GM19372 (cell line): ENCODE data around the gene SLC12A3.
"Not testable (repeated sequence)": the region's sequence is repeated elsewhere in the genome, so short reads cannot be mapped to it uniquely, and the experiment has no call there.

Experiments used
- ATAC-seq: cut with Tn5 transposase; IDR thresholded peaks from one replicate; pipeline ENCODE4 v1.9.1; 2021; ENCODE audit warnings: mild to moderate bottlenecking, low read depth, moderate library complexity; ENCODE audit not compliant: unreplicated experiment

The SLC12A3 gene

DNA sequence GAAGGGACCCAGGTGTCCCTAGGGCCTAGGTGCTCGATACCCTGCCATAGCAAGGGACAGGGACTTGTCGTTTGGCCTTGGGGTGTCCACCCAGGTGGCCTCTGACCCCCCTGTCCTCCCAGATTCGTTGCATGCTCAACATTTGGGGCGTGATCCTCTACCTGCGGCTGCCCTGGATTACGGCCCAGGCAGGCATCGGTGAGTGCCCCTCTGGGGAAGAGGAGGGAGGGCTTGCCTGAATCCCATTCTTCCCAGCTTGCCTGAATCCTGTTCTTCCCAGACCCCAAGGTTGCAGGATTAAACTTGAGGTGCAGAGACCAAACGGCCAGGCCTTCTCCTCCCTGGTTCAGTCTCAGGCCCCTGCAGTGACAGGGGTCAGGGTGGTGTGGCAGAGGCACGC, 3.2 kb downstream of the SLC12A3 start:
- ATAC-seq = no peak

DNA sequence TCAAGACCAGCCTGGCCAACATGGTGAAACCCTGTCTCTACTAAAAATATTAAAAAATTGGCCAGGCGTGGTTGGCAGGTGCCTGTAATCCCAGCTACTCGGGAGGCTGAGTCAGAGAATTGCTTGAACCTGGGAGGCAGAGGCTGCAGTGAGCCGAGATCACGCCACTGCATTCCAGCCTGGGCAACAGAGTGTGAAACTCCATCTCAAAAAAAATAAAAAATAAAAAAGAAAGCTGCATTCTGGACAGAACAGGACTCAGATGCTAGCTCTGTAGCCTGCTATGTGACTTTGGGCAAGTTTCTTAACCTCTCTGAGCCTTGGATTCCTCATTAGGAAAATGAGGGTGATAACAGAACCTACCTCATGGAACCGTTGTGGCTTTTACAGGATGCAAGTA, 3.8 kb downstream of the SLC12A3 start:
- not testable (repeated sequence) for ATAC-seq

DNA sequence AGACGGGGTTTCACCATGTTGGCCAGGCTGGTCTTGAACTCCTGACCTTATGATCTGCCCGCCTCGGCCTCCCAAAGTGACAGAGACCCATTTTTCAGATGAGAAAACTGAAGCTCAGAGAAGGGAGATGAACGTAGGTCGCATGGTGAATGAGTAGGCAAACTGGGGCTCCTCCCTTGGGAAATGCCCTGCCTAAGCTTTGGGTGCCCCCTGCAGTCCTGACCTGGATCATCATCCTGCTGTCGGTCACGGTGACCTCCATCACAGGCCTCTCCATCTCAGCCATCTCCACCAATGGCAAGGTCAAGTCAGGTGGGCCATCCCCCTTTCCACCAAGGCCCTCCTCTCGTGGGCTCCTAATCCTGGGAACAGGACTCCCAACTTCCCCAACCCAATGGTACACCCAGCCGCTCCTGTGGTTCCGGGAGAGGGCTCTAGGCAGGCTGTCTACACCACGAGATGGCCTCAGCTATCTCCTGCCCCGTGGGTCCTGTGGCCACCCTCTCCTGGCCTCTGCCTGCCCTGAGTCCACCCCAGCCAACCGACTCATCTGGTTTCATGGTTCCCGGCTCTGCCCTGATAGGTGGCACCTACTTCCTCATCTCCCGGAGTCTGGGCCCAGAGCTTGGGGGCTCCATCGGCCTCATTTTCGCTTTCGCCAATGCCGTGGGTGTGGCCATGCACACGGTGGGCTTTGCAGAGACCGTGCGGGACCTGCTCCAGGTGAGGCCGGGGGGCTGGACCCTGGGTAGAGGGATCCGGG, 4.7 kb downstream of the SLC12A3 start:
- no peak for ATAC-seq

DNA sequence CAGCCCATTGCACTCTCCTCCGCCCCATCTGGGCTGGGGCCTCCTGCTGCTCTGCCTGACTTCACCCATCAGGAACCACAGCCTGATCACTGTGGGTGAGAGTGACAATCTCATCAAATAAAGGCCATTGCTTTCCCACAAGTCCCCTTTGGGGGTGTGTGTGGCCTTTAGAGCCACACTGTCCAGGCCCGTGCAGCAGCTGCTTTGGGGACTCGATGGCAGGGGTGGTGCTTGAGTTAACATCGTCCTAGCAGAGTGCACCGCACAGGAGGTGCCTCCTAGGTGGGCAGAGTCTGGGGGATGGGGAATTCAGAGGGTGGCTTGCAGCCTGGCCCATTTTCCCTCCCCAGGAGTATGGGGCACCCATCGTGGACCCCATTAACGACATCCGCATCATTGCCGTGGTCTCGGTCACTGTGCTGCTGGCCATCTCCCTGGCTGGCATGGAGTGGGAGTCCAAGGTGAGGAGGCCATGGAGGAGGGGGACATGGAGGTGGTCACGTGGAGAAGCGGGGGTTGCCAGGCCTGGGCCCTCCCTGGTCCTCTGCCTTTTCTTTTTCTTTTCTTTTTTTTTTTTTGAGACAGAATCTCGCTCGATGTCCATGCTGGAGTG, 5.4 kb downstream of the SLC12A3 start:
- ATAC-seq = no peak

DNA sequence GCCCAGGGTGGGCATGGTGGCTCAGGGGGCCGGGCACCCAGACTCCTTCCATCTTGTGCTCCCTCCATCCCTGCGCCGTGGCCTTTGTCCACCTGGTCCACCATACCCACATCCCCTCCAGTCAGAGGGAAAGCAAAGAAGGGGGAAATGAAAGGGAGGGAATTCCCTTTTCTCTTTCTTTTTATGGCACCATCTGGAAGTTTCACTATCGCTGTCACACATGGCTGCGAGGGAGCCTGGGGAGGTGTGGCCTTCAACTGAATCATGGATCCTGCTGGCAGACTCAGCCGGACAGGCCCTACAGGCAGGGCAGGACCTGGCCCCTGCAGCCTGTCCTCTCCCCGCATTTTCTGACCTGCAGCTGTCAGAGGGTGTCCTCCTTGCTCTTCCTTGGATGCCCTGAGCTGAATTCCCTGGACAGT, 6.2 kb downstream of the SLC12A3 start:
- no peak for ATAC-seq

DNA sequence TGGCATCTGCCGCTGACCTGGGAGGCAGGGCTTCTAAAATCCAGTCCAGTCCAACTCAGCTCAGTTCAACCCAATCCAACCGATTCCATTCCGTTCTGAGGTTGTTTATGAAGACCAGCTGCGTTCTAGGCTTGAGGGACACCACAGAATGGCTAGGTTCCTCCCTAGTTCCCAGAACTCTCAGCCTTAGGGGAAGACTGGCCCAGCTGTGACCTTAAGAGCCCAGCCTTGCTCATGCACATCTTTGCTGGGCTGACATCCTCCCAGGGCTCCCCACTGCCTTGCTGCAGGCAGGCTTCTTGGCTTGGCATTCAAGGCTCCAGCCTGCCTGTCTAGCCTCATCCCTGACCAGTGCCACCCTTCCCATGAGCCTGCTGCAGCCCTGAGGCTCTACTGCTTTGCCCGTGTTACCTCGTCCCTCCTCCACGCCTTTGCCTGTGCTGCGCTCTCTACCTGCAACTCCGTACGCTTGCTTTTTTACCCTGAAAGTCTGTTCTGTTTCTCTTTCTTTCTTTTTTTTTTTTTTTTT, 7.9 kb downstream of the SLC12A3 start:
- ATAC-seq = no peak

DNA sequence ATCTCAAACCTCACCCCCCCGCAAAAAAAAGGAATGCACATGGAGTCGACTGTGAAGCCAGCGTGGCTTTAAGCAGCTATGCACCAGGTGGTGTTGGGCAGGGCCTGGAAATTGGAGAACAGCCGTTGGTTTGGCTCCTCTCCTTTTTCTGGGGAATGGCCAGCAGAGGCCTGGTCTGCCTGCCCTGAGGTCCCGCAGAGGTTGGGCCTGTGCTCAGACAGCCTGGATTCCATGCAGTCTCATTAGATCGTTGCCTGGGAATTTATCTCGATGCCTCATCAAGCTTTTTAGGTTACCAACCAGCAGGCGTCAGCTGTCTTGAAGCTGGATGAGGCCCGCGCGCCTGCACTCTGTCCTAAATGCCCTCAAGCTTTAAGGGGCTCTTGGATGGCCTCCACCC, 9.8 kb downstream of the SLC12A3 start:
- ATAC-seq = no peak

DNA sequence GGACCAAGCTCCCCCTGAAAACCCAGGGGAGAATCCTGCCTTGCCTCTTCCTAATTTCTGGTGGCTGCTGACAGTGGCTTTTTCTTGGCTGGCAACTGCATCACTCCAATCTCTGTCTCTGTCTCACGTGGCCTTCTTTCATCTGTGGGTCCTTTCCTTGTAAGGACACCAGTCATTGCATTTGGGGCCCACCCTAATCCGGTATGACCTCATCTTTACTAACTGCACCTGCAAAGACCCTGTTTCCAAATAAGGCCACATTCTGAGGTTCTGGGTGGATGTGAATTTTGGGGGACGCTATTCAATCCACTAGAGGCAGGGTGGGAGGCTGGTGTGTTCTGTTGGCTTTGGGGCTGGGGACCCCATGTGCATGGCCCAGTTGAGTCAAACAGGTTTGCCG, 11.0 kb downstream of the SLC12A3 start:
- no peak for ATAC-seq

DNA sequence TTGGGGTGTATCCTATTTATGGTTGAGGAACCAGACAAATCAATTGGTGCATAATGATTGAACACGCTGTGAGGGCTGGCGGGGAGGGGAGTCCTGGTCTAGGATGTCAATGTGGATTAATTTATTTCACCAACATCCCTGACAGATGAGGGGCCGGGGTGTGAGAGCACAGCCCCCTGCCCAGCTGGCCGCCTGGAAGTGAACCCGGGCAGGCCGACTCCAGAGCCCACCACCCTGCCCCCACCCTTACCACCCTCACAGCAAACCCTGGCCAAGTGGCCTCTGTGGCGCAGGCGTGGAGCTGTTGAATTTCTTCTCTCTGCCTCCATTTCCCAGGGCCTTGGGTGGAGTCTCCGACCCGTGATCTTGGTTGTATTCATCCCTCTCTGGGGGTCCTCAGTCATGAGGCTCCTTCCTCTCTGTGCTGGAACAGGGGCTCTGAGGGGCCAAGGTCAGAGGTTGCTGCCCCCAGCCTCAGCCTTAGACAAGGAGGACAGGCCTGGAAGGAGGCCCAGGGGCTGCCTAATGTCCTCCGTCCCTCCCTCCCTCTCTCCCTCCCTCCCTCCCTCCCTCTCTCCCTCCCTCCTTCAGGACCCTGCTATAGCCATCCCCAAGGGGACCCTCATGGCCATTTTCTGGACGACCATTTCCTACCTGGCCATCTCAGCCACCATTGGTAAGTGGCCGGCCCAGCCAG, 12.6 kb downstream of the SLC12A3 start:
- ATAC-seq = no peak

DNA sequence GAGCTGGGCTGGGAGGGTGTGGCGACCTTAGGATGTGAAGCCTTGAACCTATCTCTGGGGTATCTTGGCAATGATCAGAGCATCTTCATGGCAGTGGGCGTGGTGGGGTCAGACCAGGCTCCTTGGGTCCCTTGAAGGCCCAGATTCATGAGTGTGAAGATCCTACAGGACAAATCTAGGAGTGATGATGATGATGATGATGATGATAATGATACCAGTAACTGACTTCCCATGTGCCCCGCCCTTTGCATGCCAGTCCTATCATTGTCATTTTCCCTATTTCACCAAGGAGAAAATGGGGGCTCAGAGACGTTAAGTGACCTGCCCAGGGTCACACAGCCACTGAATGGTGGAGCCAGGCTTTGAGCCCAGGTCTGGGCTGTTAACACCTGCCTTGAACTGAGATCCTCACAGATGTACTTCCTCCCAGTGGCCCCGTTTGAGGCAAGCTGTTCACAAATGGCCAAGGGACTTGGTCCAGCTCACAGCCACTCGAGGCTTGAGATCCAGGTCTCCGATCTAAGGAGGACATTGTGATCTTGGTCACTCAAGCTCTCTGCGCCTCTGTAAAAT, 13.4 kb downstream of the SLC12A3 start:
- ATAC-seq = no peak

DNA sequence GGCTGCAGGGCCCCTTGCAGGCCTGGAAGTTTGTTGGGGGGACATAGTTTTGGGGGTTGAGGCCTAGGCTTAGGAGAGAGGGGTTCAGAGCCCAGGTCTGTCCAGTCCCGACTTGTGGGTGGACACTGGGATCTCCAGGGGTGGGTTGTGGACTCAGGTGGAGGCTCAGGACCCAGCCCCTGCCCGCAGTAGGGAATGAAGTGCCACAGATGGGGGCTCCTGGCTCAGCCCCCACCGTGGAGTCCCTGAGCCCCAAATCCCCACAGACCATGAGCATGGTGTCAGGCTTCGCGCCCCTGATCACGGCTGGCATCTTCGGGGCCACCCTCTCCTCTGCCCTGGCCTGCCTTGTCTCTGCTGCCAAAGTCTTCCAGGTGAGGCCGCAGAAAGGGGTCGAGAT, 14.3 kb downstream of the SLC12A3 start:
- no peak for ATAC-seq

DNA sequence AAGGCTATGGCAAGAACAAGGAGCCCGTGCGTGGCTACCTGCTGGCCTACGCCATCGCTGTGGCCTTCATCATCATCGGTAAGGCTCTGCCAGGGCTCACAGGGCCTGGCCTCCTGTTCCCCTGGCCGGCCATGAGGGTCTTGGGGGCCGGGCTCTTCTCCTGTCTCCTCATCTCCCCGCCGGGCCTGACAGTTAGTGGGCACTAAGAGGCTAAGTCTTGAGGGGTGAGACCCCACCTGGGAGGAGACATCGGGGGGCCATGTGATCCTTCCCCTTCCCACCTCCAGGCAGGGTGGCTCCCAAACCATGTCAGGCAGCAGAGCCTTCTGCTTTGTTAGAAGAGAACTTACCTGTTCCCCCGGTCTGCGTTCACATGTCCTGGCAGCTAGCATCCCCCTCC, 15.2 kb downstream of the SLC12A3 start:
- ATAC-seq = no peak

DNA sequence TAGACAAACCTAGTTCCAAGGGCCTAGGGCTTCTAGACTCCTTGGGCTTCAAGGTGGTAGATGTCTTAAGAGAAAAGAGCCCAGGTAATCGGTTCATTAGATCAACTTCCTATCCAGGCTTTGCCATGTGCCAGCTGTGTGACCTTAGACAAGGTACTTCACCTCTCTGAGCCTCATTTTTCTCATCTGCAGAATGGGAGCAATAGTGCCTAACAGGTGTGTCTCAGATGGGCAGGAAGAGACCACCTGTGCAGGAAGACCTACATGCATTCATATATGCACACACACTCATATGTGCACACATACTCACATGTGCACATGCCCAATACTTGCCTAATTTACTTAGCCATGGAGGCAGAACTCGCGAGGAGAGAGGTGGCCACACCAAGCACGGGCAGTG, 15.7 kb downstream of the SLC12A3 start:
- no peak for ATAC-seq

DNA sequence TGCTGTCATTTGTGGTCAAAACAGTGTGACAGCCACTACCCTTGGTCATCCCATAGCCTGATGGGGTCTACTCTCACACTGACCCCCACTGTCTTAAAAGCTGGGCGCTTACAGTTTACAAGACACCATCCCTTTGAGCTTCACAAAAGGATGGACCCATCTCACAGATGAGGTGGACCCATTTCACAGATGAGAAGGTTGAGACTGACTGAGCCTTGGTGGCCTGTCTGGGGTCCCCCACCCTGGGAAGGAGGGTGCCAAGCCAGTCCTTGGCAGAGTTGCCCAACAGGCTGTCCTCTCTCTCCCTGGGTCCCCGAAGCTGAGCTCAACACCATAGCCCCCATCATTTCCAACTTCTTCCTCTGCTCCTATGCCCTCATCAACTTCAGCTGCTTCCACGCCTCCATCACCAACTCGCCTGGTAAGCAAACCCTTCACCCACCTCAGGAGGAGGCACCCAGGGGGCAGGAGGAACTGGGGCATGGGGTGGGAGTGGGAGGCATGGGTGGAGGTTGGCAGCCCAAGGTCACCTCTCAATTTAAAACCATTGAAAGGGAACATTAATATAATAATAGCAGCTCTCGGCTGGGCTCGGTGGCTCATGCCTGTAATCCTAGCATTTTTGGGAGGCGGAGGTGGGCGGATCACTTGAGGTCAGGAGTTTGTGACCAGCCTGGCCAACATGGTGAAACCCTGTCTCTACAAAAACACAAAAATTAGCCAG, 17.2 kb downstream of the SLC12A3 start:
- ATAC-seq = no peak

DNA sequence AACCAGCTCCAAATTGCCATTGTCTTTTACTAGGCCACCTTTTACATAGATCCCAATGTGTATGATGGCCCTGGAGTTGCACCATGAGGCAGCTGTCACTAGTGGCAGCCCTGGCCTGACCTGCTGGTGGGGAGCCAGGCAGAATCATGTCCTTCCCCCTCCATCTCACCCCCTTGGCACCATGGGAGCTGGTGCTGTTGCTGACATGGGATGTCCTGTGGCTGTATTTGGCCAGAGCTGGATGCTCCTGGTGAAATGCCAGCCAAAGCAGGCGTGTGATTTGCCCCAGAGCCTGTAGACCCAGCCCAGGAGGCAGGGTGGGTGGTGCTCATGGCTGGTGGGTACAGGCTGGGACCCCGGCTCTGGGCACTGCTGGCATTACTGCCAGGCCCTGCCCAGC, 18.6 kb downstream of the SLC12A3 start:
- ATAC-seq = no peak

DNA sequence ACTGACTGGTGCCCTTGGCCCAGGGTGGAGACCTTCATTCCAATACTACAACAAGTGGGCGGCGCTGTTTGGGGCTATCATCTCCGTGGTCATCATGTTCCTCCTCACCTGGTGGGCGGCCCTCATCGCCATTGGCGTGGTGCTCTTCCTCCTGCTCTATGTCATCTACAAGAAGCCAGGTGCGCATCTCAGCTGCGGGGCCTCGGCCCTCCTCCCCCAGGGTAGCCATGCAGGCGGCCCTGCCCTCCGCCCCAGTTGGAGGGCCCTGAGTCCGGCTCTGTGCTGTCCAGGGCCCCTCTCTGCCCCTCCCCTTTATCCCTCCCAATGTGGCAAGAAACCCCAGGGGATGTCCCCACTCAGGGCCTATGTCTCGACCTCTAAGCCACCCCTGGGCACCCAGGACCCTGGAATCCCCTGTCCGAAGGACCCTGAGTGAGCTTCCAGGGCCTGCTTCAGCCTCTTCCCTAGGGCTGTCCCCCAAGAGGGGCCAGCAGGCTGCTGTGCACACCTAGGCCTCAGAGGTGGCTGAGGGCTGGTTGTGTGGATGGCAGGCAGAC, 19.1 kb downstream of the SLC12A3 start:
- no peak for ATAC-seq

DNA sequence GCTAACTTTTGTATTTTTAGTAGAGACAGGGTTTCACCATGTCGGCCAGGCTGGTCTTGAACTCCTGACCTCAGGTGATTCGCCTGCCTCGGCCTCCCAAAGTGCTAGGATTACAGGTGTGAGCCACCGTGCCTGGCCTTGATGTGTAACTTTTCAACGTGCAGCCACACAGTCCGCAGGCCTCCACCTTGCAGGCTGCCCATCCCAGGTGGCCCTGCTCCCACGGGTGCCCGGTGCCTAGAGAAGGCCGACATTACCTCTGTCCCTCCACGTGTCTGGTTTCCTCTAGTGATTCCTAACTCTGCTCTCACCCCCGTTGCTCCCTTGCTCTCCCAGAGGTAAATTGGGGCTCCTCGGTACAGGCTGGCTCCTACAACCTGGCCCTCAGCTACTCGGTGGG, 19.9 kb downstream of the SLC12A3 start:
- not testable (repeated sequence) for ATAC-seq

DNA sequence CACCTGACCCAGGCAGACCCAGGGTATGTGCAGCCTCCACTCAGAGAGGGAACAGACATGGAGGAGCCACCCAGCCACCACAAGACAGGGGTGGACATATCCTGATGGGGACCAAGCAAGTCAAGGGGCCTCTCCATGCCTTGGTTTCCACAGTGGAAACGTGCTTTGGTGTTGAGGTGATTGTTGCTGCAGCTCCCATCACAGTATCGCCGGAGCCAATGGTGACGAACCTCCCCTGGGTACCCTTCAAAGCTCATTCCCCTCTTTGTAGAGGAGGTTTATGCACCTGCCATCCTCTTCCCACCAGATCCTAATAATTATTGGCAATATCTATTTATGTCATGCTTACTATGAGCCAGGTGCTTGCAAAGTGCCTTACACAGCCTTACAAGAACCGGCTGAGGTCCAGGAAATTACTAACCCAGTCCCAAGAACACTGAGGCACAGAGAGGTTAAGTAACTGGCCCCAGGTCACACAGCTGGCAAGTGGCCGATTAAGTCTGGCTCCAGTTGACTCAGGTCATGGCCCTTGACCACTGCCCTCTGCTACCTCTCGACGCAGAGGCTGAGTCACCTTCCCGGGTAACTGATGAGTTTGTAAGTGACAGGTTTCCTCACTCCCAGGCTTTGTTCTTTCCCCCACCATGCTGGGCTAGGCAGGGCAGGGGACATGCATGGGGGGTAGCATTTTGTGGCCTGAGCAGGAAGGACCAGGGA, 20.6 kb downstream of the SLC12A3 start:
- no peak for ATAC-seq

DNA sequence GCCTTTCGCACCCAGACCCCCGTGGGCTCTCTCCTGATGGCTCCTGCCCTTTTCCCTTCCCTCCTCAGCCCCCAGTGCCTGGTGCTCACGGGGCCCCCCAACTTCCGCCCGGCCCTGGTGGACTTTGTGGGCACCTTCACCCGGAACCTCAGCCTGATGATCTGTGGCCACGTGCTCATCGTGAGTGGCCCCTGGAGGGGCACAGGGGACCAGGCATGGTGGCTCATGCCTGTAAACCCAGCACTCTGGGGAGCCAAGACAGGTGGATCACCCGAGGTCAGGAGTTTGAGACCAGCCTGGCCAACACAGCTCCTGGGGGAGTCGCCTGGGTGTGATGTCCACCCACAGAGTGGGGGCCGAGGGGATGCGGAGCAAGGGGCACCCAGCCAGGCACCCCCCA, 21.3 kb downstream of the SLC12A3 start:
- no peak for ATAC-seq

DNA sequence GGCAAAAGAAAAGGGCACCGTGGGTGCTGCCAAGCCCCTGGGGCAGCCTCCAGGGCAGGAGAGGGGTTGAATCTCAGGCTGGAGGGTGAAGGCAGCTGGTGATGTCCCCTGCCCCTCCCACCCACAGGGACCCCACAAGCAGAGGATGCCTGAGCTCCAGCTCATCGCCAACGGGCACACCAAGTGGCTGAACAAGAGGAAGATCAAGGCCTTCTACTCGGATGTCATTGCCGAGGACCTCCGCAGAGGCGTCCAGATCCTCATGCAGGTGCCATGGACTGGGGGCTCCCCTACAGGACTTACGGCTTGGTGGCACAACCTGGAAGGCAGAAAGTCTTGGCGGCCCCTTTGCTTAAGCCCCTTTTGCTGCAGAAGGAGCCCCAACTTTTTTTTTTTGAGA, 21.8 kb downstream of the SLC12A3 start:
- ATAC-seq = no peak
